HG03097 (cell line): ENCODE data around the gene LCE2C.

ENCODE experiments used
- ATAC-seq: cut with Tn5 transposase; IDR thresholded peaks from one replicate; pipeline ENCODE4 v1.9.1; 2021; ENCODE audit not compliant: unreplicated experiment, low FRiP score

Gene LCE2C

GRCh38 chr1:152718238-152718637 is 43.2 kb downstream of the LCE2C start:
- ATAC-seq = no peak

- ATAC-seq = no peak
Observed at GRCh38 chr1:152725261-152725660, 50.2 kb downstream of the LCE2C start.
